Measurements from ENCODE around the gene GPR142.

- TF ChIP-seq CTCF (IDR thresholded peaks at IDR 0.05) = no peak
- no peak for TF ChIP-seq POLR2AphosphoS5 (IDR thresholded peaks at IDR 0.05)
- TF ChIP-seq POLR2A (IDR thresholded peaks at IDR 0.05) = no peak
These were observed 26.8 kb upstream of the GPR142 start for GRCh38 chr17:74340470-74341023.

Data from suprapubic skin (tissue), 4 donors.